Large intestine (tissue), 3 donors: ENCODE data around the gene MED19. TPM values are rescaled to one million over a fixed set of nuclear protein-coding genes. Genes with fewer than 3 reads are reported as not detected.
A peak's percentile ranks its signal among the peaks of the same experiment; 100 is the strongest.

Experiments
- DNase-seq, 2 donors: peaks; one replicate each; pipeline versions ENCODE4 v3.0.0 to v3.0.0-alpha.2; 2013
- H3K27ac ChIP-seq: one replicate; pipeline ENCODE4 v1.5.1; 2013; ENCODE audit warnings: low read length
- H3K27me3 ChIP-seq: 2 replicates; pipeline ENCODE4 v1.6.1; 2013; ENCODE audit warnings: low read length; ENCODE audit not compliant: control insufficient read depth, insufficient read depth
- H3K36me3 ChIP-seq: 2 replicates; pipeline ENCODE4 v1.6.1; 2013; ENCODE audit warnings: low read length; ENCODE audit not compliant: control insufficient read depth, insufficient read depth
- H3K4me1 ChIP-seq: one replicate; pipeline ENCODE4 v1.6.1; 2013; ENCODE audit warnings: low read length; ENCODE audit not compliant: control insufficient read depth, insufficient read depth
- H3K4me3 ChIP-seq: one replicate; pipeline ENCODE4 v1.5.1; 2013; ENCODE audit warnings: low read length
- H3K9me3 ChIP-seq: one replicate; pipeline ENCODE4 v1.6.1; 2013; ENCODE audit warnings: mild to moderate bottlenecking, low read depth, low read length, moderate library complexity; ENCODE audit not compliant: control insufficient read depth
- WGBS: methylation state at CpG from one replicate; pipeline ENCODE4 v1.1.5; 2013; ENCODE audit warnings: low lambda C conversion rate; ENCODE audit not compliant: insufficient coverage; 5-methylcytosine and 5-hydroxymethylcytosine counted together
- polyA plus RNA-seq: library from polyadenylated mRNA; unstranded; fragments of 120-200 nt; gene quantifications from one replicate; pipeline ENCODE4 v1.2.1, GENCODE V29; 2013

MED19 gene
- polyA plus RNA-seq, 1 donor = 14.4 TPM

- no peak for DNase-seq
- Histone ChIP-seq H3K36me3 (peaks cover 23% of the 10 kb centered on the region), H3K27me3 (peaks cover 8% of the 10 kb centered on the region), H3K9me3 (no peaks in the 10 kb centered on the region), H3K27ac (peak overlapping the region; percentile 77), H3K4me1 (no peaks in the 10 kb centered on the region), H3K4me3 (peak overlapping the region; percentile 68)
- no CpG with 5 or more reads among the region's 5 CpGs for WGBS
These were observed 55.2 kb downstream of the MED19 start for GRCh38 chr11:57656885-57657193.

Other genes starting within 250 kb of the MED19 start
- 16.0 TPM for gene SLC43A1, start 196.5 kb downstream of the MED19 start, polyA plus RNA-seq
- 29.8 TPM for gene TIMM10, start 181.5 kb downstream of the MED19 start, polyA plus RNA-seq
- 0.58 TPM for gene SMTNL1, start 174.6 kb downstream of the MED19 start, polyA plus RNA-seq
- gene UBE2L6, start 144.5 kb downstream of the MED19 start, polyA plus RNA-seq = 60.3 TPM
- gene SERPING1, start 114.5 kb downstream of the MED19 start, polyA plus RNA-seq = 48.9 TPM
- 2.6 TPM for gene YPEL4, start 62.3 kb downstream of the MED19 start, polyA plus RNA-seq
- gene CLP1, start 54.5 kb downstream of the MED19 start, polyA plus RNA-seq = 13.8 TPM
- gene ZDHHC5, start 44.1 kb downstream of the MED19 start, polyA plus RNA-seq = 46.4 TPM
- 108 TPM for gene TMX2, start 378 bp upstream of the MED19 start, polyA plus RNA-seq
- 115 TPM for gene SELENOH, start 29.3 kb upstream of the MED19 start, polyA plus RNA-seq
- 0.09 TPM for gene BTBD18, start 39.6 kb upstream of the MED19 start, polyA plus RNA-seq
- 224 TPM for gene CTNND1, start 49.6 kb upstream of the MED19 start, polyA plus RNA-seq